ENCODE results near the gene IGHMBP2. TPM values are rescaled to one million over a fixed set of nuclear protein-coding genes. Genes with fewer than 3 reads are reported as not detected.

The IGHMBP2 gene
- total RNA-seq, 3 donors from 2014 or later, result 9.8 to 18.4 (median 13.6) TPM

- Histone ChIP-seq H3K4me3 (no peak overlapping the region), H3K27ac (no peak overlapping the region), H3K4me1 (peaks cover 4 to 24% of the 10 kb centered on the region in 2 donors), H3K27me3 (no peaks in the 10 kb centered on the region), H3K9me3 (no peaks in the 10 kb centered on the region), H3K36me3 (no peaks in the 10 kb centered on the region)
- intact Hi-C loops (cut with DNase I; ENCODE audit: low total_unique reads), result no loop called here
- DNase-seq (ENCODE audit: low spot score in 2 of 2), result no peak
- TF ChIP-seq CTCF (IDR thresholded peaks at IDR 0.05), result no peak
- no peak for TF ChIP-seq POLR2AphosphoS5 (IDR thresholded peaks at IDR 0.05)
- TF ChIP-seq POLR2A (IDR thresholded peaks at IDR 0.05), result no peak
Observed at GRCh38 chr11:68900835-68901381, 2.8 kb upstream of the IGHMBP2 start.

DNA sequence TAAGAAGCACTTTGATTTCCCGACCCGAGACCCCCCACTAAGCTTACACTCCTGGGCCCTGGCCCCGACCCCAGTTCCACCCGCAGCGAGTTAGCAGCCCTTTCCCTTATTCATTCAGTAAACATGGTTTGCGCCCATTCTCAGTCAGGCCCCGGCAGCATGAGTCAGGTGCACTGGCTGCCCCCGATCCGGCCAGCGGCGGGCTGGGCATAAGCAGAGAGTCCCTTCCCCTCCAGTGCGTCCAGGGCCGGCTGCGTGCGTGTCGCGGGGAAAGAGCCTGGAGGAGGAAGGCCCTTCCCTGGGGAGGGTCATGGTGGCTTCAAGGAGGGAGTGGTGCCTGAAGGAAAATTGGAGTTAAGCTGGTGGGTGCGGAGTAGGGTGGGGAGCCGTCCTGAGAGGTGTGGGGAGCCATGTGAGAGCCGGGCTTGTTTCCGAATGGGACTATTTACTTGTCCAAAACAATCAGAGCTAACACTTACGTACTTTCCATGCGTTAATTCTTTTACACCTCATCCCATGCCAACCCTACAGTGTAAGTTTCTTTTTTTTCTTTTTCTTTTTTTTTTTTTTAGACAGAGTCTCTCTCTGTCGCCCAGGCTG is 657 bp downstream of the IGHMBP2 start:
- no peaks in the 10 kb centered on the region for H3K9me3 ChIP-seq
- H3K27ac ChIP-seq, result peak overlapping the region; percentile 87 to 88
- H3K36me3 ChIP-seq, result no peaks in the 10 kb centered on the region
- intact Hi-C loops (cut with DNase I; ENCODE audit: low total_unique reads), result no loop called here
- DNase-seq (ENCODE audit: low spot score in 2 of 2), result peak in 1 of 2 donors; percentile 49
- H3K4me1 ChIP-seq, result peaks cover 4 to 25% of the 10 kb centered on the region in 2 donors
- no peaks in the 10 kb centered on the region for H3K27me3 ChIP-seq
- peak overlapping the region; percentile 82 to 90 (median 87) for H3K4me3 ChIP-seq
- TF ChIP-seq CTCF (IDR thresholded peaks at IDR 0.05) (no peak), POLR2A (IDR thresholded peaks at IDR 0.05) (no peak), POLR2AphosphoS5 (IDR thresholded peaks at IDR 0.05) (no peak)

- intact Hi-C loops (cut with DNase I; ENCODE audit: low total_unique reads), result no loop called here
- peak overlapping the region in 1 of 2 donors; percentile 59 for H3K27ac ChIP-seq
- no peaks in the 10 kb centered on the region for H3K9me3 ChIP-seq
- no peaks in the 10 kb centered on the region for H3K27me3 ChIP-seq
- peak overlapping the region in 2 of 3 donors; percentile 82 to 90 for H3K4me3 ChIP-seq
- DNase-seq (ENCODE audit: low spot score in 2 of 2), result peak in 1 of 2 donors; percentile 65
- H3K36me3 ChIP-seq, result no peaks in the 10 kb centered on the region
- H3K4me1 ChIP-seq, result peaks cover 4 to 25% of the 10 kb centered on the region in 2 donors
- TF ChIP-seq POLR2A (IDR thresholded peaks at IDR 0.05) (no peak), POLR2AphosphoS5 (IDR thresholded peaks at IDR 0.05) (no peak), CTCF (IDR thresholded peaks at IDR 0.05) (no peak)
Observed at GRCh38 chr11:68905421-68906360, 2.0 kb downstream of the IGHMBP2 start.

GRCh38 chr11:68908273-68908672 is 4.6 kb downstream of the IGHMBP2 start:
- peak in 1 of 2 donors; percentile 35 for DNase-seq (ENCODE audit: low spot score in 2 of 2)
- no peaks in the 10 kb centered on the region for H3K9me3 ChIP-seq
- H3K36me3 ChIP-seq, result peaks cover 11% of the 10 kb centered on the region
- H3K4me3 ChIP-seq, result no peak overlapping the region
- no peak overlapping the region for H3K27ac ChIP-seq
- H3K27me3 ChIP-seq, result no peaks in the 10 kb centered on the region
- intact Hi-C loops (cut with DNase I; ENCODE audit: low total_unique reads), result no loop called here
- TF ChIP-seq CTCF (IDR thresholded peaks at IDR 0.05) (no peak), POLR2AphosphoS5 (IDR thresholded peaks at IDR 0.05) (no peak), POLR2A (IDR thresholded peaks at IDR 0.05) (no peak)
- H3K4me1 ChIP-seq, result peaks cover 4 to 13% of the 10 kb centered on the region in 2 donors
